Subcutaneous adipose tissue (tissue), 4 donors: ENCODE data around the gene TPBG. TPM values are rescaled to one million over a fixed set of nuclear protein-coding genes. Genes with fewer than 3 reads are reported as not detected.

Source experiments
- total RNA-seq, 4 donors: library from RNA; depleted of rRNA; stranded (reverse); fragments of >200 nt; gene quantifications; one replicate each; pipeline ENCODE4 v1.1.0, GENCODE V29; 2016
- TF ChIP-seq, protein P1 (sequence below): fragments of 450-650 bp; IDR thresholded peaks from one replicate; pipeline ENCODE4 v1.5.1; 2016; ENCODE audit warnings: low read depth, mild to moderate bottlenecking, control low read depth, antibody characterized with exemption, moderate library complexity

Gene TPBG
- total RNA-seq, 4 donors from 2014 or later = 8.7 to 13.5 (median 12.6) TPM

DNA sequence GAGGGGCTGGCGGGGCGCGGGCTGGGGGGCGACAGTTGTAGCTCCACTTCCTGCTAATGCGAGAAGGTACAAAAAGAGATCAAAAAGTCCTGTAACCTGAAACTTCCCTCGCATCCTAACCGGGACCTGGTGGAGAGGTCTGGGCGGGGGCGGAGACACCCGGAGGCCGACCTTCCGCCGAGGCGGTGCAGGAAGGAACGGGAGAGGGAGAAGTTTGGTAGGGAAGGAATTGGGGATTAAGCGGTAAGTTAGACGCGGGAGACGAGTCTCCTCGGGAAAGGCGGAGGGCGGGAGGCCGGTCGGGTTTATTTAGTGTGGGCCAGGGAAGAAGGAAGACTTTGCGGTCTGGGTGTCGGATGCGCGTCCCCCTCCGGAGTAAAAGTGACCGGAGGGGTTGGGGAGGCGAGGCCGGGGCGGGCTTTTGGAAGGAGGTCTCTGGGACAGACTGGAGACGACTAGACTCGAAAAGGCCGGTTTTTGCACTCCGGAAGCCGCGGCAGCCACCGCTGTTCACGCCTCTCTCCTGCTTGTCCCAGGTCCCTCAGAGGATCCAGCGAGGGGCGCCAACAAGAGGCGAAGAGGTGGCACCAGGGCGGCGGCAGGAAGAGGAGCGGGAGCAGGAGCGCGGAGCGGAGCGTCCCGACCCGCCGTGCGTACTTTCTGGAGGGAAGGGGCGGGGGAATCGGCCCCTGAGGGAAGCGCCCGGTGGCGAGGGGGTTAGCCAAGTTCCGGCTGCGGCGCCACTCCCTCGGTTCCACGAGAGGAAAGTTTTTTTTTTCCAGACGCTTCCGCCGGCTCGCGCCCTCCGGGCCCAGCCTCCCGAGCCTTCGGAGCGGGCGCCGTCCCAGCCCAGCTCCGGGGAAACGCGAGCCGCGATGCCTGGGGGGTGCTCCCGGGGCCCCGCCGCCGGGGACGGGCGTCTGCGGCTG lies 734 bp downstream of the TPBG start:
- TF ChIP-seq, protein P1, sequence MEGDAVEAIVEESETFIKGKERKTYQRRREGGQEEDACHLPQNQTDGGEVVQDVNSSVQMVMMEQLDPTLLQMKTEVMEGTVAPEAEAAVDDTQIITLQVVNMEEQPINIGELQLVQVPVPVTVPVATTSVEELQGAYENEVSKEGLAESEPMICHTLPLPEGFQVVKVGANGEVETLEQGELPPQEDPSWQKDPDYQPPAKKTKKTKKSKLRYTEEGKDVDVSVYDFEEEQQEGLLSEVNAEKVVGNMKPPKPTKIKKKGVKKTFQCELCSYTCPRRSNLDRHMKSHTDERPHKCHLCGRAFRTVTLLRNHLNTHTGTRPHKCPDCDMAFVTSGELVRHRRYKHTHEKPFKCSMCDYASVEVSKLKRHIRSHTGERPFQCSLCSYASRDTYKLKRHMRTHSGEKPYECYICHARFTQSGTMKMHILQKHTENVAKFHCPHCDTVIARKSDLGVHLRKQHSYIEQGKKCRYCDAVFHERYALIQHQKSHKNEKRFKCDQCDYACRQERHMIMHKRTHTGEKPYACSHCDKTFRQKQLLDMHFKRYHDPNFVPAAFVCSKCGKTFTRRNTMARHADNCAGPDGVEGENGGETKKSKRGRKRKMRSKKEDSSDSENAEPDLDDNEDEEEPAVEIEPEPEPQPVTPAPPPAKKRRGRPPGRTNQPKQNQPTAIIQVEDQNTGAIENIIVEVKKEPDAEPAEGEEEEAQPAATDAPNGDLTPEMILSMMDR = no peak

DNA sequence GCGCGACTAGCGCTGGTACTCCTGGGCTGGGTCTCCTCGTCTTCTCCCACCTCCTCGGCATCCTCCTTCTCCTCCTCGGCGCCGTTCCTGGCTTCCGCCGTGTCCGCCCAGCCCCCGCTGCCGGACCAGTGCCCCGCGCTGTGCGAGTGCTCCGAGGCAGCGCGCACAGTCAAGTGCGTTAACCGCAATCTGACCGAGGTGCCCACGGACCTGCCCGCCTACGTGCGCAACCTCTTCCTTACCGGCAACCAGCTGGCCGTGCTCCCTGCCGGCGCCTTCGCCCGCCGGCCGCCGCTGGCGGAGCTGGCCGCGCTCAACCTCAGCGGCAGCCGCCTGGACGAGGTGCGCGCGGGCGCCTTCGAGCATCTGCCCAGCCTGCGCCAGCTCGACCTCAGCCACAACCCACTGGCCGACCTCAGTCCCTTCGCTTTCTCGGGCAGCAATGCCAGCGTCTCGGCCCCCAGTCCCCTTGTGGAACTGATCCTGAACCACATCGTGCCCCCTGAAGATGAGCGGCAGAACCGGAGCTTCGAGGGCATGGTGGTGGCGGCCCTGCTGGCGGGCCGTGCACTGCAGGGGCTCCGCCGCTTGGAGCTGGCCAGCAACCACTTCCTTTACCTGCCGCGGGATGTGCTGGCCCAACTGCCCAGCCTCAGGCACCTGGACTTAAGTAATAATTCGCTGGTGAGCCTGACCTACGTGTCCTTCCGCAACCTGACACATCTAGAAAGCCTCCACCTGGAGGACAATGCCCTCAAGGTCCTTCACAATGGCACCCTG lies 1.6 kb downstream of the TPBG start:
- TF ChIP-seq, protein P1 = no peak

DNA sequence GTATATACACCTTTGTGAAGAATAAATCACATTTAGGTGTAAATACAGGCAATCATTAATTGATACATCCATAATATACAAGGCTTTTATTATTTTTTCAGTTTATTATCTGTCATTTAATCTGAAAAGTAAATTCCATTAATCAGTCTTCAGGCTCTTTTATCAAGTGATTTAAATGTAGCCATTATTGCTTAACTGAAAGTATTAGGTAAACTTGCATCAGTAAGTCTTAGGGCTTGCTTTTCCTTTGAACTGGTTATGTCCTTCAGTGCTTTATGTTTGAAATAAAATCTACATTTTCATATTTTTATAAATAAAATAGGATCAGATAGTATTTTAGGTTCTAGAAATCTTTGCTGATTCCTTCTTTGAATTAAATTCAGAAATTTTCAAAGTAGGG lies 4.1 kb downstream of the TPBG start:
- TF ChIP-seq, protein P1 = no peak

DNA sequence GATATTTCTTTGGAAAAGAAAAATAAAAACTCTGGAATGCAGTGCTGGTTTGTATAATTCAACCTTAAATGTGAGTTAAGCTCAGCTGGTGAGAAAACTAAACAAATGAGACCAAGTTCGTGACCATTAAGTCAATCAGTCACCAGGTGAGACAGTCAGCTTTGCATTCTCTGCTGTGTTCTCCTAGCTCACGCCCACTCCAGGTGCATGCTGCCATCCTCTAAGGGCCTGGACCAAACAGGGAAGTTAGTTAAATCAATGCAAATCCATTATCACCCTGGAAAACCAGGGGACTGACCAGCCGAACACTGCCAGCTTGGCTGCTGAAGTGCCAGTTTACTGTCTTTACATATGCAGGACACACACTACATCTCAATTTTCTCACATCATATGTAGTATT lies 7.2 kb downstream of the TPBG start:
- TF ChIP-seq, protein P1 = no peak

DNA sequence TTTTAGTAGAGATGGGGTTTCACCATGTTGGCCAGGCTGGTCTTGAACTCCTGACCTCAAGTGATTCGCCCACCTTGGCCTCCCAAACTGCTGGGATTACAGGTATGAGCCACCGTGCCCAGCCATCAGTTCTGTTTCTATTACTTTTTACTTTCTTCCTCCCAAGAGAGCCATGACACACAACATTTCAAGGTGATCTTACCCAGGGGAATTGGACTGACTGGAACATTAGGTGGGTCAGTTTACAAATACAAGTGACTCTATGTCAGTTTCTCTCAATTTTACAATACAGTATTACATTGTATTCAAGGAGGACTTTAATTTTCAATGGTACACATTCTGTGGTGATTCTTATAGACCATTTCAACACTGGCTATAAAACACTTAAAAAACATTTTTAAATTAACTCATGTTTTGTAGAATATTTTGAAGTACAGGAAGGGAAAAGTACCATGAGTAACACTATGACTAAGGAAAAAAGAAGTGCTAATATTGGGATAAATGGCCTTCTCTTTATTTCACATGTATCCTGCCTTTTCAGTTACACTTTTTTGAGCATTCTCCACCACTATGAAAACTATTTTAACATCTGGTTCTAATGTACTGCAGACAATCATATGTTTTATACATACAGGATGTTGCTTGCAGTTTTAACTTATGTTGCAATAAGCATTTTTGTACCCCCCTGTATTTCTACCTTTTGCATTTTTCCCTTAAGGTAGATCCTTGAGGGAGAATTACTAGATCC lies 8.4 kb downstream of the TPBG start:
- TF ChIP-seq, protein P1 = no peak

DNA sequence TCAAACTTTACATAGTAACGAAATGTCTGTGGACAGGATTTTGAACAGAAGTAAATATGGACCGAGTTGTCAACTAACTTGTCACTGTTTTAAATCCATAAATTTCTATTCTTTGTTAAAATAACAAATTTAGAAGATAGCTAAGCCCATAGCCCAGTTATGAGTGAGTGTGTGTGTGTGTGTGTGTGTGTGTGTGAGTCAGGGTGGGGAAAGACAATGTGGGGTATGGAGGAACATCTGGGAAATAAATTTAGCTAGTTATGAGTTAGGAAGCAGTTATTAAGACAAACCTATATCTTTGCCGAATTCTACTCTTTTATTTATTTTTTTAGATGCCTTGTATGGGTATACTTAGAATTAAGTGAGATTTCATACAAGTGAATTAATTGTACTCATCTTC lies 9.0 kb downstream of the TPBG start:
- TF ChIP-seq, protein P1 = no peak
